KMS-11 (cell line): ENCODE results near the gene LAPTM5.

ENCODE experiments used
- H2AFZ ChIP-seq: fragments of 200-600 bp; sonication (generic); 2 replicates; pipeline ENCODE4 v1.6.1; 2016; ENCODE audit warnings: antibody characterized with exemption, mixed run types, low read depth
- H3K27ac ChIP-seq: fragments of 200-600 bp; sonication (generic); 2 replicates; pipeline ENCODE4 v1.6.1; 2016; ENCODE audit warnings: mild to moderate bottlenecking, mixed run types
- H3K27me3 ChIP-seq: fragments of 200-600 bp; sonication (generic); 2 replicates; pipeline ENCODE4 v1.6.1; 2017; ENCODE audit warnings: mild to moderate bottlenecking, low read depth, mixed run types, moderate library complexity; ENCODE audit not compliant: insufficient read depth
- H3K36me3 ChIP-seq: fragments of 200-600 bp; sonication (generic); 2 replicates; pipeline ENCODE4 v1.6.1; 2017; ENCODE audit warnings: mild to moderate bottlenecking, mixed run types; ENCODE audit not compliant: insufficient read depth
- H3K4me1 ChIP-seq: fragments of 200-600 bp; sonication (generic); 2 replicates; pipeline ENCODE4 v1.6.1; 2016; ENCODE audit warnings: mild to moderate bottlenecking, low read depth, mixed run types; ENCODE audit not compliant: poor library complexity, severe bottlenecking
- H3K4me2 ChIP-seq: fragments of 200-600 bp; sonication (generic); 2 replicates; pipeline ENCODE4 v1.7.0; 2016; ENCODE audit warnings: mild to moderate bottlenecking, mixed run types
- H3K4me3 ChIP-seq: fragments of 200-600 bp; sonication (generic); IDR thresholded peaks from 2 replicates; pipeline ENCODE4 v1.6.1; 2017; ENCODE audit warnings: low read depth, low read length, mixed read lengths; ENCODE audit not compliant: insufficient read depth
- H3K79me2 ChIP-seq: fragments of 200-600 bp; sonication (generic); 2 replicates; pipeline ENCODE4 v1.6.1; 2016; ENCODE audit warnings: low read depth, mixed run types; ENCODE audit not compliant: insufficient read depth
- H3K9ac ChIP-seq: fragments of 200-600 bp; sonication (generic); 2 replicates; pipeline ENCODE4 v1.6.1; 2016; ENCODE audit warnings: mild to moderate bottlenecking, mixed run types
- H4K20me1 ChIP-seq: fragments of 200-600 bp; sonication (generic); 2 replicates; pipeline ENCODE4 v1.6.1; 2016; ENCODE audit warnings: mild to moderate bottlenecking, mixed run types; ENCODE audit not compliant: insufficient read depth
- CTCF ChIP-seq: fragments of 200-600 bp; sonication (generic); conservative IDR thresholded peaks from 2 replicates; pipeline ENCODE4 v1.6.1; 2017; ENCODE audit warnings: low read depth, mild to moderate bottlenecking, antibody characterized with exemption, low read length, moderate library complexity, mixed read lengths

LAPTM5 gene

GRCh38 chr1:30756206-30756544 is 1.4 kb downstream of the LAPTM5 start:
- Histone ChIP-seq H4K20me1 (no peaks in the 10 kb centered on the region), H2AFZ (no peak overlapping the region), H3K27ac (no peak overlapping the region), H3K9ac (no peak overlapping the region), H3K27me3 (no peaks in the 10 kb centered on the region; the same call in 1 of the 2 replicates), H3K4me1 (peaks cover 48% of the 10 kb centered on the region), H3K4me3 (no peak overlapping the region), H3K36me3 (no peaks in the 10 kb centered on the region), H3K4me2 (peak overlapping the region; percentile 43), H3K79me2 (peaks cover 25% of the 10 kb centered on the region; the same call in 1 of the 2 replicates)
- no peak for TF ChIP-seq CTCF

GRCh38 chr1:30755746-30756145 is 1.8 kb downstream of the LAPTM5 start:
- no peak overlapping the region; the same call in 1 of the 2 replicates for H3K4me2 ChIP-seq
- H3K9ac ChIP-seq: no peak overlapping the region
- H3K4me1 ChIP-seq: peaks cover 52% of the 10 kb centered on the region
- H3K79me2 ChIP-seq: peaks cover 25% of the 10 kb centered on the region; the same call in 1 of the 2 replicates
- no peak overlapping the region for H3K4me3 ChIP-seq
- no peak overlapping the region; the same call in 1 of the 2 replicates for H3K27ac ChIP-seq
- no peaks in the 10 kb centered on the region for H4K20me1 ChIP-seq
- H3K36me3 ChIP-seq: no peaks in the 10 kb centered on the region
- no peak overlapping the region for H2AFZ ChIP-seq
- H3K27me3 ChIP-seq: no peaks in the 10 kb centered on the region; the same call in 1 of the 2 replicates
- no peak for TF ChIP-seq CTCF

- no peaks in the 10 kb centered on the region for H4K20me1 ChIP-seq
- peaks cover 25% of the 10 kb centered on the region; the same call in 1 of the 2 replicates for H3K79me2 ChIP-seq
Measured at GRCh38 chr1:30755334-30755733, 2.2 kb downstream of the LAPTM5 start.

GRCh38 chr1:30754684-30755171 is 2.8 kb downstream of the LAPTM5 start:
- Histone ChIP-seq H4K20me1 (no peaks in the 10 kb centered on the region), H3K9ac (no peak overlapping the region), H3K79me2 (peaks cover 25% of the 10 kb centered on the region; the same call in 1 of the 2 replicates), H3K27ac (no peak overlapping the region), H2AFZ (no peak overlapping the region), H3K4me3 (no peak overlapping the region), H3K27me3 (no peaks in the 10 kb centered on the region; the same call in 1 of the 2 replicates), H3K4me1 (peaks cover 59% of the 10 kb centered on the region), H3K4me2 (peak overlapping the region; percentile 15; the same call in 1 of the 2 replicates), H3K36me3 (no peaks in the 10 kb centered on the region)
- no peak for TF ChIP-seq CTCF

More at GRCh38 chr1:30755334-30755733, 2.2 kb downstream of the LAPTM5 start:
- H3K27ac ChIP-seq: no peak overlapping the region; the same call in 1 of the 2 replicates
- H3K27me3 ChIP-seq: no peaks in the 10 kb centered on the region; the same call in 1 of the 2 replicates
- H3K4me3 ChIP-seq: no peak overlapping the region
- TF ChIP-seq CTCF: no peak
- peaks cover 56% of the 10 kb centered on the region for H3K4me1 ChIP-seq
- H3K9ac ChIP-seq: no peak overlapping the region
- H2AFZ ChIP-seq: no peak overlapping the region
- no peak overlapping the region for H3K4me2 ChIP-seq
- H3K36me3 ChIP-seq: no peaks in the 10 kb centered on the region
